Left renal cortex interstitium (tissue), 4 donors: ENCODE measurements around the gene GPER1. TPM values are rescaled to one million over a fixed set of nuclear protein-coding genes. Genes with fewer than 3 reads are reported as not detected.
"Not testable (repeated sequence)": the region's sequence is repeated elsewhere in the genome, so short reads cannot be mapped to it uniquely, and the experiment has no call there.

Experiments used
- DNase-seq, 4 donors: peaks; one replicate each; pipeline ENCODE4 v3.0.0-alpha.2; 2013; ENCODE audit warnings: low read depth in 4 of 4, low spot score in 2 of 4, missing footprints in 1 of 4
- polyA plus RNA-seq, 4 donors: library from polyadenylated mRNA; unstranded; fragments of 120-200 nt; gene quantifications; one replicate each; pipeline ENCODE4 v1.2.1, GENCODE V29; 2013; ENCODE audit not compliant: insufficient read length in 4 of 4

Gene GPER1
- polyA plus RNA-seq, 4 donors, result 5.0 to 6.9 (median 6.6) TPM

- no peak for DNase-seq
Measured at GRCh38 chr7:1136841-1137516, 49.1 kb downstream of the GPER1 start.

DNA sequence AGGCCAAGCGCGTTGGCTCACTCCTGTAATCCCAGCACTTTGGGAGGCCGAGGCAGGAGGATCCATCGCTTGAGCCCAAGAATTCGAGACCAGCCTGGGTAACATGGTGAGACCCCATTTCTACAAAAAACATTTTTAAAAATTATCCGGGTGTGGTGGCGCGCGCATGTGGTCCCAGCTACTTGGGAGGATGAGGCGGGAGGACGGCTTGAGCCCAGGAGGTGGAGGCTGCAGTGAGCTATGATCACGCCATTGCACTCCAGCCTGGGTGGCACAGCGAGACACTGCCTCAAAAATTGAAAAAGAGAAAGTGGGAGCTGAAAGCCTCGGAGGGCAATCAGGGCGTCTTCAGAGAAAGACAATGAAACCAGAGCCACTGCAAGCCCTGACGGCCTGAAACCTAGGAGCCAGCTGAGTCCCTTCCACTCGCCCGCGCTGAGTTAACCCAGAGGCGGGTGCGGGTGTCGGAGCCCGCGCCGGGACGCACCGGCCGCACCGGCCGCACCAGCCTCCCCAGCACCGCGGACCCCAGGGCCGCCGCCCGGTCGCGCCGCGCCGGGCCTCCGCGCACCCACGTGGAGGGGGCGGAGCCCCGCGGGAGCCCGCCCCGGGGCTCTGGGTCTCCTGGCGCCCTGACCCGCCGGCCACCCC is 49.7 kb downstream of the GPER1 start:
- no peak for DNase-seq

DNA sequence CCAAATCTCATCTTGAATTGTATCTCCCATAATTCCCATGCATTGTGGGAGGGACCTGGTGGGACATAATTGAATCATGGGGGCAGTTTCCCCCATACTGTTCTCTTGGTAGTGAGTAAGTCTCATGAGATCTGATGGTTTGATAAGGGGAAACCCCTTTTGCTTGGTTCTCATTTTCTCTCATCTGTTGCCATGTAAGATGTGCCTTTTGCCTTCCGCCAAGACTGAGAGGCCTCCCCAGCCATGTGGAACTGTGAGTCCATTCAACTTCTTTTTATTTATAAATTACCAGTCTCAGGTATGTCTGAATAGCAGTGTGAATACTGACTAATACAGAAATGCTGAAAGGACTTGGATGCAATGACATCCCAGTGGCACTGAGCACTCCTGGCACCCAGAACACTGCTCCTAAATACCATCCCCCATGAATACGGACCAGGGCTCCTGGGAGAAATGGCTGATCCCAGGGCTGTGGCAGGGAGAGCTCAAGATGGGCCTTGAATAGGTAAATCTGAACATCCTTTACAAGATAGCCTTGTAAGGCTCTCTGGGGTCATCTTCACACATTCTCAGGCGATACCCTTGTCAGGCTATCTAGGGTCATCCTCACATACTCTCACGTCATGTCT is 52.7 kb downstream of the GPER1 start:
- DNase-seq, result no peak

- no peak for DNase-seq
Measured at GRCh38 chr7:1141651-1142050, 53.7 kb downstream of the GPER1 start.

- no peak for DNase-seq
Measured at GRCh38 chr7:1142051-1142635, 54.2 kb downstream of the GPER1 start.

DNA sequence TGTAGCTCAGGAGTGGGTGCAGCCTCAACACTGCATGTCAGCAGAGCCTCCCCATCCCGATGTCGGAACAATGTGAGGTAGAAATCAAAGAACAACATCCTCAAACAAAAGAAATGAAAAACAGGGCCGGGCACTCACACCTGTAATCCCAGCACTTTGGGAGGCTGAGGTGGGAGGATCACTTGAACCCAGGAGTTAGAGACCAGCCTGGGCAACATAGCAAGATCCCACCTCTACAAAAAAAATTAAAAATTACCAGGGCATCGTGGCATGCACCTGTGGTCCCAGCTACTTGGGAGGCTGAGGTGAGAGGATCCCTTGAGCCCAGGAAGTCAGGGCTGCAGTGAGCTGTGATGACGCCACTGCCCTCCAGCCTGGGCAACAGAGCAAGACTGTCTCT is 55.1 kb downstream of the GPER1 start:
- not testable (repeated sequence) for DNase-seq

Other genes starting within 250 kb of the GPER1 start
- 10 to 100 TPM; 29.7 to 67.4 (median 51.2) TPM for gene GET4, start 211.6 kb upstream of the GPER1 start, polyA plus RNA-seq
- gene ADAP1, start 133.4 kb upstream of the GPER1 start, polyA plus RNA-seq, result 10 to 100 TPM; 11.5 to 22.3 (median 18.5) TPM
- gene COX19, start 112.6 kb upstream of the GPER1 start, polyA plus RNA-seq, result 10 to 100 TPM; 10.3 to 17.0 (median 14.8) TPM
- gene CYP2W1, start 104.9 kb upstream of the GPER1 start, polyA plus RNA-seq, result 1 to 10 TPM; 1.9 to 6.1 (median 2.9) TPM
- gene GPR146, start 43.6 kb upstream of the GPER1 start, polyA plus RNA-seq, result 1 to 10 TPM; 1.9 to 5.5 (median 4.3) TPM
- gene ZFAND2A, start 72.1 kb downstream of the GPER1 start, polyA plus RNA-seq, result 10 to 100 TPM; 18.6 to 25.9 (median 25.0) TPM
- gene UNCX, start 144.8 kb downstream of the GPER1 start, polyA plus RNA-seq, result 10 to 100 TPM in 3 of 4 donors, 1 to 10 TPM in 1; 6.6 to 20.2 (median 15.1) TPM